GM10847 (cell line): ENCODE data around the gene SLC27A2.

Experiments used
- POLR2A ChIP-seq: IDR thresholded peaks from 2 replicates; pipeline ENCODE4 v1.6.1; 2011; ENCODE audit not compliant: insufficient read length; ENCODE audit errors: extremely low read depth

The SLC27A2 gene

GRCh38 chr15:50247819-50248655 is 66.0 kb downstream of the SLC27A2 start:
- TF ChIP-seq POLR2A, result peak; percentile 29

GRCh38 chr15:50248994-50249582 is 67.1 kb downstream of the SLC27A2 start:
- no peak for TF ChIP-seq POLR2A

GRCh38 chr15:50249704-50250103 is 67.7 kb downstream of the SLC27A2 start:
- TF ChIP-seq POLR2A, result no peak

GRCh38 chr15:50250760-50251394 is 68.9 kb downstream of the SLC27A2 start:
- no peak for TF ChIP-seq POLR2A

- no peak for TF ChIP-seq POLR2A
Observed at GRCh38 chr15:50251638-50252182, 69.7 kb downstream of the SLC27A2 start.

- TF ChIP-seq POLR2A, result no peak
Observed at GRCh38 chr15:50252556-50252955, 70.6 kb downstream of the SLC27A2 start.

- no peak for TF ChIP-seq POLR2A
Observed at GRCh38 chr15:50256188-50257041, 74.4 kb downstream of the SLC27A2 start.

GRCh38 chr15:50257332-50257731 is 75.3 kb downstream of the SLC27A2 start:
- no peak for TF ChIP-seq POLR2A

GRCh38 chr15:50257924-50258323 is 75.9 kb downstream of the SLC27A2 start:
- no peak for TF ChIP-seq POLR2A

- no peak for TF ChIP-seq POLR2A
Observed at GRCh38 chr15:50259276-50259675, 77.3 kb downstream of the SLC27A2 start.

GRCh38 chr15:50260969-50261496 is 79.0 kb downstream of the SLC27A2 start:
- TF ChIP-seq POLR2A, result no peak

GRCh38 chr15:50261981-50262380 is 80.0 kb downstream of the SLC27A2 start:
- TF ChIP-seq POLR2A, result no peak

- TF ChIP-seq POLR2A, result no peak
Observed at GRCh38 chr15:50262533-50262932, 80.5 kb downstream of the SLC27A2 start.

GRCh38 chr15:50265620-50266019 is 83.6 kb downstream of the SLC27A2 start, which contains the start of gene HDC:
HDC (minus strand) TSS chr15:50265726; CDS start chr15:50265623, 103 bp downstream.
- no peak for TF ChIP-seq POLR2A

GRCh38 chr15:50267577-50267976 is 85.6 kb downstream of the SLC27A2 start:
- no peak for TF ChIP-seq POLR2A

GRCh38 chr15:50275091-50275490 is 93.1 kb downstream of the SLC27A2 start:
- no peak for TF ChIP-seq POLR2A
